NCI-H1048 (cell line): ENCODE results near the gene FAM161A.
"Not testable (repeated sequence)": the region's sequence is repeated elsewhere in the genome, so short reads cannot be mapped to it uniquely, and the experiment has no call there.

Source experiments
- DNase-seq: peaks from one replicate; lab custom pipeline; 2025; lab: John Stamatoyannopoulos, UW

Gene FAM161A, protein sequence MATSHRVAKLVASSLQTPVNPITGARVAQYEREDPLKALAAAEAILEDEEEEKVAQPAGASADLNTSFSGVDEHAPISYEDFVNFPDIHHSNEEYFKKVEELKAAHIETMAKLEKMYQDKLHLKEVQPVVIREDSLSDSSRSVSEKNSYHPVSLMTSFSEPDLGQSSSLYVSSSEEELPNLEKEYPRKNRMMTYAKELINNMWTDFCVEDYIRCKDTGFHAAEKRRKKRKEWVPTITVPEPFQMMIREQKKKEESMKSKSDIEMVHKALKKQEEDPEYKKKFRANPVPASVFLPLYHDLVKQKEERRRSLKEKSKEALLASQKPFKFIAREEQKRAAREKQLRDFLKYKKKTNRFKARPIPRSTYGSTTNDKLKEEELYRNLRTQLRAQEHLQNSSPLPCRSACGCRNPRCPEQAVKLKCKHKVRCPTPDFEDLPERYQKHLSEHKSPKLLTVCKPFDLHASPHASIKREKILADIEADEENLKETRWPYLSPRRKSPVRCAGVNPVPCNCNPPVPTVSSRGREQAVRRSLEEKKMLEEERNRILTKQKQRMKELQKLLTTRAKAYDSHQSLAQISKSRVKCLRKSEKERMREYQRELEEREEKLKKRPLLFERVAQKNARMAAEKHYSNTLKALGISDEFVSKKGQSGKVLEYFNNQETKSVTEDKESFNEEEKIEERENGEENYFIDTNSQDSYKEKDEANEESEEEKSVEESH

DNA sequence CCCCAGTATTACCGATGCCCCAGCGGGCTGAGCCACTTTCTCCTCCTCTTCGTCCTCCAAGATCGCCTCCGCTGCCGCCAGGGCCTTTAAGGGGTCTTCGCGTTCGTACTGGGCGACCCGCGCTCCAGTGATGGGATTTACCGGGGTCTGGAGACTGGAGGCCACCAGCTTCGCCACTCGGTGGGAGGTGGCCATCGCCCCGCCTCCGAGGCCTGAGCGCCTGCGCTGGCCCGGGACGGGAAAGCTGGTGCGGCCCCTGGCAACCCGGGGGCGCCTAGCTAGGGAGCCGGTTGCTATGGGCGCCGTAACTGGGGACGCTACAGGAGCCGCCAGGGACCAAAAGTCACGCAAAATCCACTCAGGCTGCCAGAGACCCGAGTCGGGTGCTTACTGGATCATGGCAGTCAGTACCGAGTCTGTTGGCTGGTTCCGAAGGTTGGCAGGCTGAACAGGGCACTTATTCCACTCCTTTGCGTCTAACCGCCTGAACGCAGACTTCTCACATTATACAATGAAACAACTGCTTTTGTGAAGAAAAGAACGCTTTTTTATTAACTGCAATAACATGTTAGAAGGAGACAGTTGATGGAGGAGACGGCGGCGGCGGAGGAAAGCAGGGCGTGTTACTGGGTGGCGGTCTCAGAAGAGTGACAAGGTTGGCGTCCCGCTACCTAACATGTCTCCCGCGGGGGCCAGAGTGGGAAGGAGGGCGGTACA, at the start of gene FAM161A:
Gene FAM161A, minus strand, starts transcription at position 214 of the 717 bp plus-strand sequence. Its CDS starts 19 bp downstream, at position 195.
- DNase-seq = peak; percentile 52

DNA sequence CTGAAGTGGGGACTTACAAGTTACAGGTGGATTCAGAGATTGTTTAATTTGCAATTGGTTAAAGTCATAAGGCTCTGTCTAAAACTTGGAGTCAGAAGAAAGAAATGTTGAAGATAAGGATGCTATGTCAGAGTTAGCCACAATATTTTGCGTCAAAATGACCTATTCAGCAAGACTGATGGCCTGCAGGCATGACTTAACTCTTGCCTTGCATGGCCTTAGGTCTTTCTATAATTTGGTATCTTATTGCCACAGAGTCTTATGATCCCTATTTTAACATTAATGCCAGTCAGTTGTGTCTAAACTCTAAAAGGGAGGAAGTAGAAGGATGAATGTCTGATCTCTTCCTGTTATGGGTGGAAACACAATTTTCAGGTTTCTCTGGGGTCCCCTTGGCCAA, 46.4 kb upstream of the FAM161A start:
- no peak for DNase-seq

DNA sequence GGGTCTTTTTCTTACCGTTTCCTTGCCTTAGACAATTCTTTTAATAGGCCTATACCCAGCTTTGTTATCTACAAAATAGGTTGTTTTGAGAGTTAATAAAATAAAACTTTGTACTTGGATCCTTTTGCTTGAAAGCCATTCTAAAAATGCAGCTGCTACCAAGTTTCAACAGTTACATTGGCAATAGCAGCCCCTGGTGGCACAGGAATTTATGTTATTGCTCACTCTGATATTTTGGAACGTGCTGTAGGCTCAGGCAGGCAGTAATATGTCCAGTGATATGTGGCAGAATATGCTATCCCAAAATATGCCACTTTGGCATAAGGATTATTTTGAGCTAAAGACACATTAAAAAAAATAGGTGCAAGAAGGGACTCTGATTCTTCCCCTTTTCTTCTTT, 45.0 kb upstream of the FAM161A start:
- DNase-seq = no peak

DNA sequence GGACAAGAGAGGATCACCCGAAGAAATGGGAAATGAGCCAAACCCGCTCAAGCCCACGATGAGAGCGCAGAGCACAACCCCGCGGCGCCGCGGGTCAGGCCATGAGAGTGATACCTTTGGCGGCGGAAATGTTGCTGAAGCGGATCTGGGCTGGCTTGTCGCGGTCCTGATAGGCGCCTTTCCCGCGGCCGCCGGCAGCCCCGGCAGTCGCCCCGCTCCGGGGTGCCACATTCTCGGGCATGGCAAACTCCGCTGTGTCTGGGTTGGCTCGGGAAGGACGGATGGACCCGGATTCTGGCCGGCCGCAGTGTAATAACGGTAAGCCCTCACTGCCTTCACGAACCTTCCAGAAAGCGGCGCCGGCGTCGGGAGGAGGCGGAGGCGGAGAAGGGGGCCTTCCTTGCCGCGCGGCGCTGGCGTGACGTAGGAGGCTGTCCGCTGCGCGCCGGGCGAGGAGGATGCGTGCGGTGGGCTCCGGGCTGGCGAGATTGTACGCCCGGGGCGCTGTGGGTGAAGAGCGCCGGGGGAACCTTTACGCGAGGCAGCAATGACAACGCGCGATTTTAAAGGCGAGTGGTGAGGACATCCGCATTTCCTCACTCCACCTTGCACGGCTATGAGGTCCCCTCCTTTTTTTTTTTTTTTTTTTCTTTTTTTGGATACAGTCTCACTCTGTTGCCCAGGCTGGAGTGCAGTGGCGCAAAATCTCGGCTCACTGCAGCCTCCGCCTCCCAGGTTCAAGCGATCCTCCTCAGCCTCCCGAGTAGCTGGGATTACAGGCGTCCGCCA, 34.6 kb upstream of the FAM161A start, which contains the start of gene CCT4:
Gene CCT4, minus strand, starts transcription at position 390 of the 789 bp plus-strand sequence. Its CDS starts 149 bp downstream, at position 241.
- DNase-seq = peak; percentile 52

DNA sequence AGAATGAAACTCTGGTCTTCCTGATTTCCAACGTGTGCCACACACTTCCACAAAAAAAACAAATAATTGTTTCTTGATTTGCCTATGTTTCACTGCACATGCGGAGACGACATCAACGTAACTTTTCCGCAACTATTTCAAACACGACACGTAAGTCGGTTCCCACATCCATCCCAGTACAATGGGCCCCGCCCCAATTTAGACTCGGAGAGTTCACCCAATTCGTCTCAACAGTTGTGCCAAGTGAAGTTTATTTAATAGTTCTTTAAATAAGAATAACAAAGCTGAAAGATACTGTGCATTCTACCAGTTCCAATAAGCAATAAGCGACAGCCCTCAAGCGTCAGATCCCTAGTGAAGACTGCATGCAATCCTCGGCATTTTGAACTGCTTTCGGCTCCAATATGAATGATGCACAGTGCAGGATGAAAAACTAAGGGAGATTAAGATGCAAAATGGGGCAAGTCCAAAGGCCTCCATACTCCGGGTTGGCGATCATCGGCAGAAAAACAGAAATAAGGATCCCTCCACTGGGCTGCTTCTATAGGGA, 33.9 kb upstream of the FAM161A start:
- DNase-seq = no peak

DNA sequence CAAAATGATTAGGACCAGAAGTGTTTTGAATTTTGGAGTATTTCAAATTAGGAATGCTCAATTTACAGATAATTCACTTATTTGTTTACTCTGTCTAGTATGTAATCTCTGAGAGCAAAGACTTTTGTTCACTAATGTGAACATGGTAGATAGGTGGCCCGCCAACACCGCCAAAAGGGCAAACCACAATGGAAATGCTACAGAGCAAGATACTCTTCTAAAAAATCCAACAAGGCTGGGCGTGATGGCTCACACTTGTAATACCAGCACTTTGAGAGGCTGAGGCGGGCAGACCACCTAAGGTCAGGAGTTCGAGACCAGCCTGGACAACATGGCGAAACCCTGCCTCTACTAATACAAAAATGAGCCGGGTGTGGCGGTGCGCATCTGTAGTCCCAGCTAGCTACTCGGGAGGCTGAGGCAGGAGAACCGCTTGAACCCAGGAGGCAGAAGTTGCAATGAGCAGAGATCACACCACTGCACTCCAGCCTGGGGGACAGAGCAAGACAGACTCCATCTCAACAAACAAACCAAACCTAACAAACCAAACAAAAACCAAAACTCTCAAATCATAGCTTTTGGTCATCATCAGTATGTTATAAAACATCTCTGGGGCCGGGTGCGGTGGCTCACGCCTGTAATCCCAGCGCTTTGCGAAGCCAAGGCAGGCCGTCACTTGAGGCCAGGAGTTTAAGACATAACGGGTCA, 32.2 kb upstream of the FAM161A start:
- no peak for DNase-seq

DNA sequence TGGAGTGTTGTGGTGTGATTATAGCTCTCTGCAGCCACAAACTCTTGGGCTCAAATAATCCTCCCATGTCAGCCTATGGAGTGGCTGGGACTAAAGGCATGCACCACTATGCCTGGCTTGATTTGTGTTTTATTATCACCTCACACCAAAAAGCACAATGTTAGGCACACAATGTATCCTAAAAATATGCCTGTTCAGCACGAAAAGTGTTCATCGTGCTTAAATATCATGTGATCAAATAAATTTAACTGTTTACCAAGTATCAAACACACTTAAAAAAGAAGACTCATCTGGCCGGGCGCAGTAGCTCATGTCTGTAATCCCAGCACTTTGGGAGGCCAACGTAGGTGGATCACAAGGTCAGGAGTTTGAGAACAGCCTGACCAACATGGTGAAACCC, 29.0 kb upstream of the FAM161A start:
- no peak for DNase-seq

DNA sequence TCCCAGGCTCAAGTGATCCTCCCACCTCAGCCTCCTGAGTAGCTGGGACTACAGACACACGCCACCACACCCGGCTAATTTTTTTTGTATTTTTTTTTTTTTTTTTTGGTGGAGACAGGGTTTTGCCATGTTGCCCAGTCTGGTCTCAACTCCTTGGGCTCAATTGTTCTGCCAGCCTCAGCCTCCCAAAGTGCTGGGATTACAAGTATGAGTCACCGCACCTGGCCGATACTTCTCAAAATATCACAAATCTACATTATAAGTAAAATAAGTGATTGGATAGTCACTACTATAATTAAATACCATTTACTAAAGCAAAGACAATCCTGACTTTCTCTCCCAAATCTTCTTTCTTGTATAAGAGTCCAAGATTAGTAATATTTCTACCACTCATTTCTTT, 25.5 kb upstream of the FAM161A start:
- not testable (repeated sequence) for DNase-seq

DNA sequence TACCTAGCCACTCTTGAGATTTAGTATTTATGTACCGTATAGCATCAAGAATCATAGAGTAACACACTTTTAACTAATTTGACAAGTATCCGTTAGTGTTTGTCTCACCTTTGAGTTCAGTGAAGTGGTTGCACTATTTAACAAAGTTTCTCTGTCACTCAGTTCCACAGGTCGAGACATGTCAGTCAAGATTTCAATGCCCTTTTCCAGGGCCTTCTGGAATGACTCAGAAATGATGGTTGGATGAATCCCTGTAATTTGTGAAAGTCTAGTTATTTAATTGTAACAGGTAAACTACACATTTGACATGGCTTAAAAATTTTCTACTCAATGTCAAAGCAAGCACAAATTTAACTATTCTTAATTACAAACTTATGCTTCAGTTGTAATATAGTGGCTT, 24.9 kb upstream of the FAM161A start:
- DNase-seq = no peak

DNA sequence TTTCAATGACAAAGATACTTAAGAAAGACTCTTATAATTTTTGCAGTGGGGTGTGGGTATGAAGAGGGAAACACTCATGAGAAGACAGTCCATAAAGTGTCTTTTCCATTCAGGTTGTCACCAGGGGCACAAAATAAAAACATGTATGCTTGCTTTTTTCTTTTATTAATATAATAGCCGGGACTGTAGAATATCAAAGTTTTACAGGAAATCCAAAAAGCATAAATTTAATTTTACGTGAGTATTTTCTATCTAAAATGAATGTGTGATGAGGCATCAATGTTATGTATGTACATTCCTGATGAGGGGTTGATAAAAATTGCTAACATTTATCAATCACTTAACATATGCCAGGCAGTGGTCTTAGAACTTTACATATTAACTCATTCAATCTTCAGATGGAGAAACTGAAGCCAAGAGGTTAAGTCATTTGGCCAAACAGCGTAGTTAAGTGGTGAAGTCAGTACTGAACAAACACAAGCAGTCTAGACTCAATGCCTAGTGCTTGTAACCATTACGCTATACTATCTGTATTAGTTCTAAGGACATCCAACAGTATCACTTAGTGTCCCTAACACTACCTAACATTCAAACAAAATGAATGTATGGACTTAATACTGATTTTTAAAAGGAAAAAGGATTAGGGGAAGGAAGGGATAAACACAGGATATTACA, 23.8 kb upstream of the FAM161A start:
- DNase-seq = no peak

DNA sequence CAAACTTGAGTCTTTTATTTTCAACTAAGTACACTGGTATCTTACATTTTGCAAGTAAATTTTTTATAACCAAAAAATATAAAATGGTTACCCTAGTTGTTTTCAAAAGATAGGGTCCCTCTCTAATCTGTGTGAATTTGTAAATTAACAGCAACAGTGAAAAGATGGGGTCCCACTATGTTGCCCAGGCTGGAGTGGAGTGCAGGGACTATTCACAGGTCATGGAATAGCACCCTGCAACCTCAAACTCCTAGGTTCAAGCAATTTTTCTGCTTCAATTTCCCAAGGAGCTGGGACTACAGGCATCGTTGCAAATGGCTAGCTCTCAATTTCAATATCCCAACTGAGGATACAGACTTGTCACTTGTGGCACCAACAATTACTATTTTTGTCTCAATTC, 22.5 kb upstream of the FAM161A start:
- no peak for DNase-seq

DNA sequence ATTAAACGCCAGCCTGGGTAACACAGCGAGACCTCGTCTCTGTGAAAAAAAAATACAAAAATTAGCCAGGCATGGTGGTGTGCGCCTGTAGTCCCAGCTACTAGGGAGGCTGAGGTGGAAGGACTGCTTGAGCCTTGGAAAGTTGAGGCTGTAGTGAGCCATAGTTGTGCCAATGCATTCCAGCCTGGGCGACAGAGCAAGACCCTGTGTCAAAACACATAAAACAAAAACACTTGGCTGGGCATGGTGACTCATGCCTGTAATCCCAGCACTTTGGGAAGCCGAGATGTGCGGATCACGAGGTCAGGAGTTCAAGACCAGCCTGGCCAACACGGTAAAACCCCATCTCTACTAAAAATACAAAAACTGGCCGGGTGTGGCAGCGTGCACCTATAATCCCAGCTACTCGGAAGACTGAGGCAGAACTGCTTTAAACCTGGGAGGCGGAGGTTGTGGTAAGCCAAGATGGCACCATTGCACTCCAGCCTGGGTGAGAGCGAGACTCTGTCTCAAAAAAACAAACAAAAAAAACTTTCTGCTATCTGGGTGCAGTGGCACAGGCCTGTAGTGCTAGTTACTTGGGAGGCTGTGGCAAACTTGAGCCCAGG, 12.7 kb upstream of the FAM161A start:
- DNase-seq = not testable (repeated sequence)

DNA sequence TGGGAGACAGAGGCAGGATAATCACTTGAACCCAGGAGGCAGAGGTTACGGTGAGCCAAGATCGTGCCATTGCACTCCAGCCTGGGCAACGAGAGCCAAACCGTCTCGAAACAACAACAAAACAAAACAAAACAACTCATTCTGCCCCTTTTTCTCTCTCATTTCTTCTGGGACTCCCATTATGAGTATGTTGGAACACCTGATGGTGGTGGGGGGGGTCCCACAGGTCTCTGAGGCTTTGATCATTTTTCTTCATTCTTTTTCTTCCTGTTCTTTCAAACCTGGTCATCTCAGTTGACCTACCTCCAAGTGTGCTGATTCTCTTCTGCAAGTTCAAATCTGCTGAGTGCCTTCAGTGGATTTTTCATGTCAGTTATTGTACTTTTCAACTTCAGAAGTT, 8.2 kb upstream of the FAM161A start:
- DNase-seq = no peak

DNA sequence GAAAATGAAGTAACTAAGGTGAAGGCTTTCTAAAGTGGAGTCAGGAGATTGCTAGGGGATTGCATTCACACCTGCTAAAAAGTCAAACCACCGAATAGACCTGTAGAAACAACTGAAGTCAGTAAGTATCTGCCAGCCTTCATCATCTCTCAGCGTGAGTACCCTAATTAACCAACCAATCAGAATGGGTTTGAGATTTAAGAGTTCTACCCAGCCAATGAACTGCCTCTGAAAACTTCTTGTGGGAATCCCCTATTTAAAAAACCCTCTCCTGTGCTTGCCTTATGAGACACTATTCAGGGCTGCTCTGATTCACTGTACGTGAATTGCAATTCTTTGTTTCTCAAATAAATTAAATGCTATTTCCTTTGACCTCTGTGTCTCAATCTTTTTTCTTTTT, 3.4 kb upstream of the FAM161A start:
- DNase-seq = no peak

DNA sequence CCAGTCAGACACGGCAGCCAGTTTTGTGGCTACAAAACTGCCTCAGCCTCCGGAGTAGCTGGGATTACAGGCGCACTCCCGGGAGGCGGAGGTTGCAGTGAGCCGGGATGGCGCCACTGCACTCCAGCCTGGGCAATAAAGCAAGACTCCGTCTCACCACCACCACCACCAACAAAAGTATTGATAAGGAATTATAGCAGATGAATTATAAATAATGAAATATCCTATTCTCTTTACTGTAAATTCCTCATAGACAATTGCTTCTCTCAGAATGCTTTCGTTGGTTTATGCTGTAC, 1.4 kb upstream of the FAM161A start:
- DNase-seq = no peak

DNA sequence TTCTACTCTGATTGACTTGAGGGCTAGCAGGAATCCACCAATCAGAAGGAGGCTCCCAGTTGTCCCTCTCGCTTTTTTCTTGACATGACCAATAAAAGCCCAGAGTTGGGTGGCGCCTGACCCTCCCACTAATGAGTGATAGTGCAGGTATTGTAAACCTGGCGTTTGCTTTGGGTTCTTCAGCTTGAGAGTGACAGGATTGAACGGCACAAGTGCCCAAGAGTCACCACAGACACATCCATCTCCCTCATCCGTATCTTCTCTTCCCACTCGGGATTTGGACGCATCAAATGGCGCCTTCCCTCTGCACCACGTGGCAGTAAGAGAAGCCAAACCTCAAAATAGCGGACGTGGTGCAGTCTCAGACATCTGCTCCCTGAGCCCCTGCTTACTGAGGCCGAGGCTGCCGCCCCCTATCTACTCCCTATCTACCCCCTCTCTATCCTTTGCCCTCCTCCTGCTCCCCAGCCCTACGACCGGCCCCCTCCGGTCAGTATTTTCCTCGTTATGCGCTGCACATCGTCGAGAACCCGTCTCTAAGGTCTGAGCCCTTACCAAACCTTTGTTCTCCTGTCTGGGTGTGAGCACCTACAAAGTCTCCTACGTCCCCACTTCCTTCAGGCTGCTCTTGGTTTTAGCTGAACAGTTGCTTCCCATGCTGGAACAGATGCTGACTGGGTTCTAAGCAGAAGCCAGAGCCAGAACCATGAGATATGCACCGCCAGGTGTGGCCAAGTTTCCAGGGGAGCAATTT, 881 bp upstream of the FAM161A start:
- DNase-seq = peak; percentile 94

DNA sequence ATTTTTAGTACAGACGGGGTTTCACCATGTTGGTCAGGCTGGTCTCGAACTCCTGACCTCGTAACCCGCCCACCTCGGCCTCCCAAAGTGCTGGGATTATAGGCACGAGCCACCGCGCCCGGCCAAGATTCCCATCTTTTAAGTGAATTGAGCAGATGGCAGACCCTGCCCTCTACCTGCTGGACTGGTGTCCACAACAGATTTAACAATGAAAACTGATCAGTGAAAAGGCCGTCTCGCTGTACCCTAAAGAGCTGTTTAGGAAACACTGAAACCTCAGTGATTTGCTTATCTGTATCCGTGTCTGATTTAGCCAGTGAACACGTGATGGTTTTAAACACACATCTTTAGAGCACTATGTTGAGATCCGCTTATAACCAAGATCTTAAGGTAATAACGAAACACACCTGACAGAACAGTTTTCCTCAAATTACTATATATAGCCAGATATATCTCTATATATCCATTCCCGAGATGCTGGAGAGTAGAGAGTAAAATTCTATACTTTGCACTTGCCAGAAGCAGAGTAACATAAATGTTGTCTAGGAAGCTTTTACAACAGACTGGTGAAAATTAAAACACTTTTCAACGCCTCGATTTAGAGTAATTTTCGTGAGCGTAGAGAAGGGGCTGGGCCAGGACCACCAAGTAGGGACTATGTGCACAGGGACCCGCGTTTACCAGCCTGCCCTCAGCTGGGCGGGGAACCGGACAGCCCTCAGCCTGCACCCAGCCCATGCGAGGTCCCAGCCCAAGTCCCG, 594 bp downstream of the FAM161A start:
- no peak for DNase-seq

DNA sequence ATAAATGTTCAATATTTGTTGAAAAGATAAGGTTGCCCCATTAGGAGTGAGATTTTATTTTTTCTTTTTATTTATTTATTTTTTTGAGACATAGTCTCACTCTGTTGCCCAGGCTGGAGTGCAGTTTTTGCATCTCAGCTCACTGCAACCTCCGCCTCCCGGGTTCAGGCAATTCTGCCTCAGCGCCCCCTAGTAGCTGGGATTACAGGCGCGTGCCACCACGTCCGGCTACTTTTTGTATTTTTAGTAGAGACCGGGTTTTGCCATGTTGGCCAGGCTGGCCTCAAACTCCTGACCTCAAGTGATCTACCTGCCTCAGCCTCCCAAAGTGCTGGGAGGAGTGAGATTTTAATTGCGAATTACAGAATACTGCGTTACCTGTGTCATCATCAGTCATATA, 2.6 kb downstream of the FAM161A start:
- DNase-seq = not testable (repeated sequence)

DNA sequence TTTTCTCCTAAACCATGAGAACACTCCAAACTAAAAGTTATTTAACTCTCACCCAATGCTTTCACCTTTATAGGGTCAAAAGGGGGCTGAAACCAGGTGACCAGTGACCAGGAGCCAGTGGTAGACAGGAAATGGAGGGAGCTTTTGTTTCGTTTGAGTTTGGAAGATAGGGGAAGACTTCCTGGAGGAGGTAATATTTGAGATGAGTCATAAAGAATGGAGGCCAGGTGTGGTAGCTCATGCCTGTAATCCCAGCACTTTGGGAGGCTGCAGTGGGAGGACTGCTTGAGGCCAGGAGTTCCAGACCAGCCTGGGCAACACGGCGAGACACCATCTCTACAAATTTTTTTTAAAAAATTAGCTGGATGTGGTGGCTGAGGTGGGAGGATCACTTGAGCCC, 8.5 kb downstream of the FAM161A start:
- no peak for DNase-seq
